AG04449 (cell line): Measurements from ENCODE around the gene CLCN4.

Experiments
- CTCF ChIA-PET: fragments of 350-600 bp; formaldehyde crosslinking; extraction: SDS; loops from one replicate; lab custom pipeline; 2021; ENCODE audit warnings: antibody characterized with exemption; lab: Yijun Ruan, JAX
- POLR2A ChIA-PET: fragments of 400-600, 350-600 bp; formaldehyde crosslinking; extraction: SDS; loops from one replicate; lab custom pipeline; 2020; ENCODE audit warnings: antibody characterized with exemption, inconsistent platforms; lab: Yijun Ruan, JAX
- DNase-seq: peaks from one replicate; pipeline ENCODE4 v3.0.0-alpha.2; 2010; ENCODE audit warnings: low read depth, low spot score
- H3K4me3 ChIP-seq: 2 replicates; pipeline ENCODE4 v1.5.1; 2011; ENCODE audit warnings: low read depth, mild to moderate bottlenecking, control low read depth, low read length
- CTCF ChIP-seq: IDR thresholded peaks from one replicate; pipeline ENCODE4 v1.5.1; 2011; ENCODE audit warnings: mild to moderate bottlenecking, moderate library complexity, low read length, control low read depth, inconsistent platforms; ENCODE audit not compliant: insufficient read depth; ENCODE audit errors: missing control alignments

CLCN4 gene

GRCh38 chrX:10208953-10209352 lies 52.2 kb downstream of the CLCN4 start:
- ChIA-PET POLR2A (no interaction called here), CTCF (interaction anchor here (1.4 kb wide), 1 partner anchor 19 kb away, joined by 4 read pairs; no protein-coding TSS in a partner anchor)
- TF ChIP-seq CTCF: no peak
- no peak overlapping the region for H3K4me3 ChIP-seq
- DNase-seq: no peak

- CTCF ChIA-PET: no interaction called here
- no peak for TF ChIP-seq CTCF
- POLR2A ChIA-PET: no interaction called here
- no peak overlapping the region for H3K4me3 ChIP-seq
- no peak for DNase-seq
Observed at GRCh38 chrX:10212395-10212794, 55.6 kb downstream of the CLCN4 start.

GRCh38 chrX:10213716-10214115 lies 56.9 kb downstream of the CLCN4 start:
- TF ChIP-seq CTCF: no peak
- no peak for DNase-seq
- no peak overlapping the region for H3K4me3 ChIP-seq
- POLR2A ChIA-PET: no interaction called here
- CTCF ChIA-PET: interaction anchor here (1.9 kb wide), 1 partner anchor 24 kb away, joined by 5 read pairs; no protein-coding TSS in a partner anchor

- ChIA-PET POLR2A (no interaction called here), CTCF (no interaction called here)
- no peak for TF ChIP-seq CTCF
Observed at GRCh38 chrX:10216208-10216607, 59.4 kb downstream of the CLCN4 start.

GRCh38 chrX:10217198-10217597 lies 60.4 kb downstream of the CLCN4 start:
- no peak for TF ChIP-seq CTCF
- ChIA-PET POLR2A (no interaction called here), CTCF (no interaction called here)
- H3K4me3 ChIP-seq: no peak overlapping the region
- DNase-seq: no peak

More at GRCh38 chrX:10216208-10216607, 59.4 kb downstream of the CLCN4 start:
- DNase-seq: no peak
- no peak overlapping the region for H3K4me3 ChIP-seq

GRCh38 chrX:10221651-10222050 lies 64.9 kb downstream of the CLCN4 start:
- POLR2A ChIA-PET: no interaction called here

More at GRCh38 chrX:10221651-10222050, 64.9 kb downstream of the CLCN4 start:
- no peak for DNase-seq
- no peak for TF ChIP-seq CTCF
- H3K4me3 ChIP-seq: no peak overlapping the region
- CTCF ChIA-PET: no interaction called here
